ENCODE data around the gene TMC4.
A peak's percentile ranks its signal among the peaks of the same experiment; 100 is the strongest.

TMC4 gene

DNA sequence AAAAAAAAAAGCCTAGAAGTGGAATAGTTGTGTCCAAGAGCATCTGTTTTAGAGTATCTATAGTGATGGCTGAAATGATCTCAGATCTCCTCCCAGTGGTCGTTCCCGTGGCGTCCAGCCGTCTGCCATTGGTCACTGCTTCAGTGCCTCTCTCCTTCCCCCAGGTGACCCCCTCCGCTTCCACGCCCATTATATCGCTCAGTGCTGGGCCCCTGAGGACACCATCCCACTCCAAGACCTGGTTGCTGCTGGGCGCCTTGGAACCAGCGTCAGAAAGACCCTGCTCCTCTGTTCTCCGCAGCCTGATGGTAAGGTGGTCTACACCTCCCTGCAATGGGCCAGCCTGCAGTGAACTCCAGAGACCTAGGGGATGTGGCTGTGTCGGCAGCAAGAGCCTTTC, 20.1 kb upstream of the TMC4 start:
- H2BK15ac ChIP-seq (replicated peaks; ENCODE audit: low read depth): no peak overlapping the region
- H3K4ac ChIP-seq (ENCODE audit: low read depth, low read length): no peak overlapping the region
- peak overlapping the region; percentile 42 for H3K9ac ChIP-seq (ENCODE audit: low read length)
- peaks cover 12% of the 10 kb centered on the region for H3K36me3 ChIP-seq (ENCODE audit: control insufficient read depth, insufficient read depth, low read length)
- no CpG with 5 or more reads among the region's 11 CpGs for WGBS (ENCODE audit: extremely low coverage, insufficient coverage, low lambda C conversion rate)
- H3K79me1 ChIP-seq (ENCODE audit: low read length): peaks cover 17% of the 10 kb centered on the region
- no peak overlapping the region for H3K27ac ChIP-seq (ENCODE audit: low read depth, low read length)
- H3K56ac ChIP-seq (ENCODE audit: low read length): no peak overlapping the region
- no peak overlapping the region for H2BK120ac ChIP-seq (ENCODE audit: low read depth, low read length)
- no peaks in the 10 kb centered on the region for H3K27me3 ChIP-seq (ENCODE audit: insufficient read depth, low read length, poor library complexity)
- no peak overlapping the region for H3K4me2 ChIP-seq (ENCODE audit: low read length)
- H2AK5ac ChIP-seq (ENCODE audit: low read length): no peak overlapping the region
- H3K4me3 ChIP-seq (ENCODE audit: low read length): no peak overlapping the region
- peaks cover 3% of the 10 kb centered on the region for H3K4me1 ChIP-seq (ENCODE audit: control insufficient read depth, low read depth, low read length)
- H3K79me2 ChIP-seq (ENCODE audit: control insufficient read depth, insufficient read depth, low read length): peaks cover 19% of the 10 kb centered on the region
- H3K23ac ChIP-seq (ENCODE audit: low read length): no peak overlapping the region
- H4K8ac ChIP-seq (ENCODE audit: low read depth, low read length): no peak overlapping the region
- H3K18ac ChIP-seq (ENCODE audit: low read length): no peak overlapping the region
- H4K5ac ChIP-seq (ENCODE audit: low read length): no peak overlapping the region
- DNase-seq: no peak
- no peak overlapping the region for H2BK5ac ChIP-seq (ENCODE audit: low read length)

DNA sequence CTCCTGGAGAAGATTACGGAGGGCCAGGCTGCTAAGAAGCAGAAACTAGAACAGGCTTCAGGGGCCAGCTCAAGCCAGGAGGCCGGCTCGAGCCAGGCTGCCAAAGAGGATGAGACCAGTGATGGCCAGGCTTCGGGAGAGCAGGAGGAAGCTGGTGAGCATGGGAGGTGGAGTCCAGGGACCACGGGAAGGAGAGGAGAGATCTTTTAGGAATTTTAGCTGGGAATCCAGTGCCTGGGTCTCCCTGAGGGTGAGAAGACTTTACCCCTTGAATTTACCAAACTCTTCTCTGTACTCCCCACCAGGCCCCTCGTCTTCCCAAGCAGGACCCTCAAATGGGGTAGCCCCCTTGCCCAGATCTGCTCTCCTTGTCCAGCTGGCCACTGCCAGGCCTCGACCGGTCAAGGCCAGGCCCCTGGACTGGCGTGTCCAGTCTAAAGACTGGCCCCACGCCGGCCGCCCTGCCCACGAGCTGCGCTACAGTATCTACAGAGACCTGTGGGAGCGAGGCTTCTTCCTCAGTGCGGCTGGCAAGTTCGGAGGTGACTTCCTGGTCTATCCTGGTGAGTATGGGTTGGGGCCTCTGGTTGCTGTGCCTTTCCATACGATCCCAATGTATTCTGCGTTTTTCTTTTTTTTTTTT, 19.0 kb upstream of the TMC4 start:
- Histone ChIP-seq H3K4ac (ENCODE audit: low read depth, low read length) (no peak overlapping the region), H3K79me2 (ENCODE audit: control insufficient read depth, insufficient read depth, low read length) (peaks cover 25% of the 10 kb centered on the region), H3K9ac (ENCODE audit: low read length) (peak overlapping the region; percentile 97), H3K27ac (ENCODE audit: low read depth, low read length) (peak overlapping the region; percentile 91), H2BK15ac (replicated peaks; ENCODE audit: low read depth) (no peak overlapping the region), H3K36me3 (ENCODE audit: control insufficient read depth, insufficient read depth, low read length) (peaks cover 11% of the 10 kb centered on the region), H4K5ac (ENCODE audit: low read length) (no peak overlapping the region), H4K8ac (ENCODE audit: low read depth, low read length) (no peak overlapping the region), H3K4me1 (ENCODE audit: control insufficient read depth, low read depth, low read length) (peaks cover 3% of the 10 kb centered on the region), H3K56ac (ENCODE audit: low read length) (peak overlapping the region; percentile 98), H3K4me2 (ENCODE audit: low read length) (peak overlapping the region; percentile 90), H3K79me1 (ENCODE audit: low read length) (peaks cover 24% of the 10 kb centered on the region), H3K27me3 (ENCODE audit: insufficient read depth, low read length, poor library complexity) (no peaks in the 10 kb centered on the region), H2AK5ac (ENCODE audit: low read length) (no peak overlapping the region), H3K18ac (ENCODE audit: low read length) (peak overlapping the region; percentile 9), H2BK120ac (ENCODE audit: low read depth, low read length) (no peak overlapping the region), H2BK5ac (ENCODE audit: low read length) (no peak overlapping the region), H3K4me3 (ENCODE audit: low read length) (peak overlapping the region; percentile 89), H3K23ac (ENCODE audit: low read length) (no peak overlapping the region)
- no peak for DNase-seq
- WGBS (ENCODE audit: extremely low coverage, insufficient coverage, low lambda C conversion rate): no CpG with 5 or more reads among the region's 19 CpGs

GRCh38 chr19:54191011-54191810, 18.3 kb upstream of the TMC4 start, which contains the start of gene TSEN34:
Gene TSEN34, plus strand, starts transcription at chr19:54191308. Its CDS starts 57 bp downstream, at chr19:54191365.
- Histone ChIP-seq H3K4me1 (ENCODE audit: control insufficient read depth, low read depth, low read length) (peaks cover 3% of the 10 kb centered on the region), H3K23ac (ENCODE audit: low read length) (peak within 1 kb of the TSS; percentile 80), H2BK120ac (ENCODE audit: low read depth, low read length) (no peak within 1 kb of the TSS), H3K4me3 (ENCODE audit: low read length) (peak within 1 kb of the TSS; percentile 89), H2AK5ac (ENCODE audit: low read length) (no peak within 1 kb of the TSS), H2BK5ac (ENCODE audit: low read length) (peak within 1 kb of the TSS; percentile 97), H3K4me2 (ENCODE audit: low read length) (peak within 1 kb of the TSS; percentile 90), H3K27me3 (ENCODE audit: insufficient read depth, low read length, poor library complexity) (no peaks in the 10 kb centered on the region), H4K8ac (ENCODE audit: low read depth, low read length) (peak within 1 kb of the TSS; percentile 42), H3K79me1 (ENCODE audit: low read length) (peaks cover 30% of the 10 kb centered on the region), H3K36me3 (ENCODE audit: control insufficient read depth, insufficient read depth, low read length) (peaks cover 11% of the 10 kb centered on the region), H3K18ac (ENCODE audit: low read length) (peak within 1 kb of the TSS; percentile 71), H3K27ac (ENCODE audit: low read depth, low read length) (peak within 1 kb of the TSS; percentile 100), H2BK15ac (replicated peaks; ENCODE audit: low read depth) (no peak within 1 kb of the TSS), H3K9ac (ENCODE audit: low read length) (peak within 1 kb of the TSS; percentile 97), H3K79me2 (ENCODE audit: control insufficient read depth, insufficient read depth, low read length) (peaks cover 25% of the 10 kb centered on the region), H3K56ac (ENCODE audit: low read length) (peak within 1 kb of the TSS; percentile 98), H3K4ac (ENCODE audit: low read depth, low read length) (peak within 1 kb of the TSS; percentile 74), H4K5ac (ENCODE audit: low read length) (no peak within 1 kb of the TSS)
- DNase-seq: peak; percentile 64
- no CpG with 5 or more reads among the region's 77 CpGs for WGBS (ENCODE audit: extremely low coverage, insufficient coverage, low lambda C conversion rate)

DNA sequence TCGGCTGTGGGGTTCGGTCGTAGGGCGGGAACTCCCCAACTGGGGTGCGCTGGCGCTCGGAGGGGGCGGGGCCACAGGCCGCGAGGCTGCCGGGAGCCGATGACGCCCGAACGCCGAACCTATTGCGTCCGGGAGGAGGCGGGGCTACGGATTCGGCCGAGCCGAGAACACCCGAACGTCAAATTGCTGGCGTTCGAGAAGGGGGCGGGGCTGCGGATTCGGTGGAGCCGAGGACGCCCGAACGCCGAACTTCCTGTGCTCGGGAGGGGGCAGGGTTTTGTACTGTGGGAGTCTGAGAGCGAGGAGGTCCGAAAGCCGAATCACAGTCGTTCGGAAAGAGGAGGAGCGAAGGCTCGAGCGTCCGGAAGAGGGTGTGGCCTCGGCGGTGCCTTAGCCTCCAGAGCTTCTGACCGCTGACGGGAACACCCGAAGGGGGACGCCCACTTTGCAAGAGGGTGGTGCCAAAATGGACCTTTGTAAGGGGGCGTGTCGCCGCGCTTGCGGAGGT, 17.6 kb upstream of the TMC4 start:
- H2BK15ac ChIP-seq (replicated peaks; ENCODE audit: low read depth): no peak overlapping the region
- no peak overlapping the region for H4K5ac ChIP-seq (ENCODE audit: low read length)
- H3K27me3 ChIP-seq (ENCODE audit: insufficient read depth, low read length, poor library complexity): no peaks in the 10 kb centered on the region
- H3K18ac ChIP-seq (ENCODE audit: low read length): peak overlapping the region; percentile 71
- H3K56ac ChIP-seq (ENCODE audit: low read length): peak overlapping the region; percentile 98
- peak overlapping the region; percentile 97 for H2BK5ac ChIP-seq (ENCODE audit: low read length)
- peak overlapping the region; percentile 100 for H3K27ac ChIP-seq (ENCODE audit: low read depth, low read length)
- peaks cover 25% of the 10 kb centered on the region for H3K79me2 ChIP-seq (ENCODE audit: control insufficient read depth, insufficient read depth, low read length)
- H3K4me3 ChIP-seq (ENCODE audit: low read length): peak overlapping the region; percentile 86
- peak; percentile 100 for DNase-seq
- H2AK5ac ChIP-seq (ENCODE audit: low read length): no peak overlapping the region
- H3K4ac ChIP-seq (ENCODE audit: low read depth, low read length): peak overlapping the region; percentile 74
- H3K79me1 ChIP-seq (ENCODE audit: low read length): peaks cover 30% of the 10 kb centered on the region
- H3K23ac ChIP-seq (ENCODE audit: low read length): no peak overlapping the region
- no CpG with 5 or more reads among the region's 56 CpGs for WGBS (ENCODE audit: extremely low coverage, insufficient coverage, low lambda C conversion rate)
- peak overlapping the region; percentile 42 for H4K8ac ChIP-seq (ENCODE audit: low read depth, low read length)
- peaks cover 3% of the 10 kb centered on the region for H3K4me1 ChIP-seq (ENCODE audit: control insufficient read depth, low read depth, low read length)
- peak overlapping the region; percentile 87 for H3K4me2 ChIP-seq (ENCODE audit: low read length)
- no peak overlapping the region for H2BK120ac ChIP-seq (ENCODE audit: low read depth, low read length)
- peak overlapping the region; percentile 97 for H3K9ac ChIP-seq (ENCODE audit: low read length)
- H3K36me3 ChIP-seq (ENCODE audit: control insufficient read depth, insufficient read depth, low read length): peaks cover 11% of the 10 kb centered on the region

DNA sequence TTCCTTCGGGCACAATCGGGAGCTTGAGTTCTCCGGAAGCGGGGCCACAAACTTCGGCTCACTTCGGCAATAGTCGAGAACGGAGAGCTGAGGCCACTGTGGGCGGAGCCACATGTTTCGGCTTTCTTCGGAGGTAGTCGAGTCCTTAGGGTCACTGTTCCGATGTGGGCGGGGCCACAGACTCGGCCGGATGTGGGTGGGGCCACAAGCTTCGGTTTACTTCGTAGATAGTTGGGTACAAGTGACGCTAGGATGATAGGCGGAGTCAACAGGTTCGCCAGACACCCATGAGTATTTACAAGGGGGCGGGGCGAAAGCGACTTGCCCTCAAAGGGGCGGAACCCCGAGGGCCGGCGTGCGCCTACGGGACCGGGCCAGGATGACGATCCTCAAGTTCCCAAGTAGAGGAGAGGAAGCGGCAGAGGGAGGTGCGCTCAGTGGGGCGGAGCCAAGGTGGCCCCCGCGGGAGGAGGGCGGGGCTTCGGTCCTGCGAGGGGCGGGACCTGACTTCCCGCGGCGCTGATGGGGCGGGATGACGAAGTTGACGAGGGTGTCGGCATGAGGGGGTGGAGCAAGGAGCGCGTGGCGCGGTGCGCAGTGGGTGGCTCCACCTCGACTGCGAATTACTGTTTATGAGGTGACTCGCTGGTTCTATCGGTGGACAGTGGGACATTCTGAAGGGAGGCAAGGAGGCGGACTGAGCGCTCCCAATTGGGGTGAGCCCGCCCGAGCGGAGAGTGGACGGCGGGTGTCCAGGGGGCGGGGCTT, 17.0 kb upstream of the TMC4 start:
- H3K9ac ChIP-seq (ENCODE audit: low read length): peak overlapping the region; percentile 92
- peak overlapping the region; percentile 61 for H3K4me3 ChIP-seq (ENCODE audit: low read length)
- no peak overlapping the region for H2AK5ac ChIP-seq (ENCODE audit: low read length)
- H3K56ac ChIP-seq (ENCODE audit: low read length): peak overlapping the region; percentile 98
- H4K8ac ChIP-seq (ENCODE audit: low read depth, low read length): peak overlapping the region; percentile 42
- H3K79me2 ChIP-seq (ENCODE audit: control insufficient read depth, insufficient read depth, low read length): peaks cover 25% of the 10 kb centered on the region
- no peaks in the 10 kb centered on the region for H3K27me3 ChIP-seq (ENCODE audit: insufficient read depth, low read length, poor library complexity)
- H3K4me1 ChIP-seq (ENCODE audit: control insufficient read depth, low read depth, low read length): peaks cover 3% of the 10 kb centered on the region
- peak overlapping the region; percentile 92 for H2BK5ac ChIP-seq (ENCODE audit: low read length)
- no peak overlapping the region for H4K5ac ChIP-seq (ENCODE audit: low read length)
- H3K18ac ChIP-seq (ENCODE audit: low read length): peak overlapping the region; percentile 71
- H2BK120ac ChIP-seq (ENCODE audit: low read depth, low read length): no peak overlapping the region
- peak overlapping the region; percentile 74 for H3K4ac ChIP-seq (ENCODE audit: low read depth, low read length)
- H3K23ac ChIP-seq (ENCODE audit: low read length): no peak overlapping the region
- peak; percentile 100 for DNase-seq
- peak overlapping the region; percentile 65 for H3K4me2 ChIP-seq (ENCODE audit: low read length)
- peaks cover 30% of the 10 kb centered on the region for H3K79me1 ChIP-seq (ENCODE audit: low read length)
- no CpG with 5 or more reads among the region's 65 CpGs for WGBS (ENCODE audit: extremely low coverage, insufficient coverage, low lambda C conversion rate)
- H3K27ac ChIP-seq (ENCODE audit: low read depth, low read length): peak overlapping the region; percentile 93
- H2BK15ac ChIP-seq (replicated peaks; ENCODE audit: low read depth): no peak overlapping the region
- H3K36me3 ChIP-seq (ENCODE audit: control insufficient read depth, insufficient read depth, low read length): peaks cover 8% of the 10 kb centered on the region
